GM12891 (cell line): ENCODE results near the gene ABI1.
"Not testable (repeated sequence)": the region's sequence is repeated elsewhere in the genome, so short reads cannot be mapped to it uniquely, and the experiment has no call there.

ENCODE experiments used
- PAX5 ChIP-seq: IDR thresholded peaks from 2 replicates; pipeline ENCODE4 v1.6.1; 2011; ENCODE audit warnings: low read length, moderate library complexity, mild to moderate bottlenecking; ENCODE audit not compliant: insufficient read depth, severe bottlenecking
- POLR2A ChIP-seq: IDR thresholded peaks from 2 replicates; pipeline ENCODE4 v1.6.1; 2011; ENCODE audit warnings: low read depth, low read length, control low read depth
- POLR2AphosphoS5 ChIP-seq: IDR thresholded peaks from 2 replicates; pipeline ENCODE4 v1.6.1; 2011; ENCODE audit warnings: low read depth, low read length, control low read depth
- POU2F2 ChIP-seq: IDR thresholded peaks from 2 replicates; pipeline ENCODE4 v1.6.1; 2011; ENCODE audit warnings: low read depth, mild to moderate bottlenecking, control low read depth, low read length, moderate library complexity
- SPI1 ChIP-seq: IDR thresholded peaks from 2 replicates; pipeline ENCODE4 v1.6.1; 2011; ENCODE audit warnings: low read depth, low read length, control low read depth
- TAF1 ChIP-seq: IDR thresholded peaks from 2 replicates; pipeline ENCODE4 v1.6.1; 2011; ENCODE audit warnings: low read depth, low read length, control low read depth

DNA sequence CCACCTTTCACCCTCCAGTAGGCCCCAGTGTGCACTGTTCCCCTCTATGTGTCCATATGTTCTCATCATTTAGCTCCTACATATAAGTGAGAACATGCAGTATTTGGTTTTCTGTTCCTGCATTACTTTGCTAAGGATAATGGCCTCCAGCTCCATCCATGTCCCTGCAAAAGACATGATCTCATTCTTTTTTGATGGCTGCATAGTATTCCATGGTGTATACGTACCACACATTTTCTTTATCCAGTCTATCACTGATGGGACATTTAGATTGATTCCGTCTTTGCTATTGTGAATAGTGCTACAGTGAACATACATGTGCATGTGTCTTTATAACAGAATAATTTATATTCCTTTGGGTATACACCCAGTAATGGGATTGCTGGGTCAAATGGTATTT, 71.0 kb downstream of the ABI1 start:
- TF ChIP-seq POLR2A, POLR2AphosphoS5, PAX5, TAF1, SPI1, POU2F2: not testable (repeated sequence)
